CD4-positive, alpha-beta T cell treated with Interleukin-2 at 100 ng/mL for 4 hours (primary cell): ENCODE results near the gene DOCK6.
A peak's percentile ranks its signal among the peaks of the same experiment; 100 is the strongest.
"Not testable (repeated sequence)": the region's sequence is repeated elsewhere in the genome, so short reads cannot be mapped to it uniquely, and the experiment has no call there.

Source experiments
- DNase-seq: peaks from one replicate; pipeline ENCODE4 v3.0.0-alpha.2; 2020; ENCODE audit warnings: low spot score

The DOCK6 gene

DNA sequence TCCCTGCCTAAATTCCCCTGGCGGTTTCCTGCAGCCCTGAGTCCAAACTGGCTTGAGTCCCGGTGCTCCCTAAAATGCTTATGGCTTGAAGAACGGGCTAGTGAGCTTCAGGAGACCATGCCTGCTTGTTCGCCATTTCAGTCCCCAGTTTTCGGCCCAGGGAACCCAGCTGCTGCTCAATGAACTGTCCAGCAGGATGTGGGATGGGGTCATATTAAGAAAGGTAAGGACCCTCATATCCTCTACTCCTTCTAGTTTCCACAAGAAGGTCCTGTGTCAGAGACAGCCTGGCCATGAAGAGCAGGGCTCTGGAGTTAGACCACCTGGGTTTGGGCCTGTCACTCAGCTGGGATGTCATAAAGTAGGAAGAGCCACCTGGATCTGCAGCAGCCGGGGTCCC lies 89.7 kb downstream of the DOCK6 start:
- no peak for DNase-seq

- no peak for DNase-seq
Observed at GRCh38 chr19:11171144-11171543, 91.2 kb downstream of the DOCK6 start.

- DNase-seq = no peak
Observed at GRCh38 chr19:11169896-11170678, 92.2 kb downstream of the DOCK6 start.

- no peak for DNase-seq
Observed at GRCh38 chr19:11168568-11168967, 93.8 kb downstream of the DOCK6 start.

DNA sequence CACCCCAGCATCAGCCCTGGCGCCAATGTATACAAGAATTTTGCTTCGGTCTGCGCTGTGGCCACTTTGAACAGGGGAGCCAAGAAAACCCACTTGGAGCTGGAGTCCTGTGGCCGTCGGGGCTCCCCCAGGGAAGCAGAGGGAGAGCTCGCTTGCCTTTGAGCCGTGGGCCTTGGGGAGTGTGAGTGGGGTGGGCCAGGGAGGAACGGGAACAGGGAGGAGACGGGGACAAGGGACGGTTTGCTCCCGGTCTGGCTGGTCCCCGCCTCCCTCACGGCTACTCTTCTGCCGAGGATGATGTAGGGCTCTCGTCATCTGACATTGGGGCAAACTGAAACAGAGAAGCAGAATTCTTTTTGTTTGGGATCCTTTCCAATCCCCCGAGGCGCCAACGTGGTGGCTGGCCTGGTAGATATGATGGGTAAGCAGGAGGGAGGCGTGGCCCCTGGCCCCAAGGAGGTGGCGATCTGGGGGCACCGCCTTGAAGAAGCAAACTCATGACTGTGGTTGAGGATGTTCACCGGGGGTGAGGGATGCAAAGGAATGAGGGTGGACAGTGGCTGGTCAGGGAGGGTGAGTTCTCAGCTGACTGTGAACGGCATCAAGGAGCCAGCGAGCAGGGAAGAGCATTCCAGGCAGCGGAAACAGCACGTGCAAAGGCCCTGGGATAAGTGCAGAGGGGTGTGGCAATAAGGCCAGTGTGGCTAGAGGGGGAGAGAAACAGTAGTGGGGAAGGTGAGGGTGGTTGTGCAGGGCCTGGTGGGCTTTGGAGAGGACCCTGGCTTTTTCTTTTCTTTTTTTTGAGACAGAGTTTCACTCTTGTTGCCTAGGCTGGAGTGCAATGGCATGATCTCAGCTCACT lies 95.8 kb downstream of the DOCK6 start:
- DNase-seq = no peak

- DNase-seq = no peak
Observed at GRCh38 chr19:11165486-11166030, 96.8 kb downstream of the DOCK6 start.

- no peak for DNase-seq
Observed at GRCh38 chr19:11164879-11165406, 97.4 kb downstream of the DOCK6 start.

DNA sequence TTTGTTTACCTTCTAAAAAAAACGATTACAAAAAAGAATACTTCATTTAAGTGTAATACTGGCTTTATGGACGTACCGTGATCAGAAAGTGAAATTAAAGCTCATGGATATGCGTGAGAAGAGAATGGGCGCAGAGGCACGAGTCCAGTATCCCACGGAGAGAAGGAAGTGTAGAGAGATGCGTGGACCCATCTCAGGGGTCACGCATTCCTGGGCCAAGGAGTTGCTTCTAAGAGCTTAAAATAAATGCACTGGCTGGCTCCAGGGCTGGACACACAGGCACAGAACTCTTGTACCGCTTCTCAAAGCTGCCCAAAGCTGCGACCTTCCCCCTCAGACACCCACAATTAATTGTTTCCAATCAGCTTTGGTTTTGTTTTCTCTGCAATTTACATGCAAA lies 98.0 kb downstream of the DOCK6 start:
- DNase-seq = no peak

DNA sequence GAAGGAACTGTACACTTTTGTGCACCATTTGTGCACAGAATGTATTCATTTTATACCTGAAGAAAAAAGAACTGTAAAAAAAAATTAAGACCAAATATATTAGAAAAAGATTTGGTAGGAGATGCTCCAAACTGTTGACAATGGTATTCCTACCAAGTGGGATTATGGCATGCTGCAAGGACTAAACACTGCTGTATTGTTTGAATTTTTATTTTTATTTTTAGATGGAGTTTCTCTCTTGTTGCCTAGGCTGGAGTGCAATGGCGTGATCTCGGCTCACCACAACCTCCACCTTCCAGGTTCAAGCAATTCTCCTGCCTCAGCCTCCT lies 101.9 kb downstream of the DOCK6 start:
- DNase-seq = not testable (repeated sequence)

GRCh38 chr19:11159598-11160439 lies 102.5 kb downstream of the DOCK6 start:
- no peak for DNase-seq

DNA sequence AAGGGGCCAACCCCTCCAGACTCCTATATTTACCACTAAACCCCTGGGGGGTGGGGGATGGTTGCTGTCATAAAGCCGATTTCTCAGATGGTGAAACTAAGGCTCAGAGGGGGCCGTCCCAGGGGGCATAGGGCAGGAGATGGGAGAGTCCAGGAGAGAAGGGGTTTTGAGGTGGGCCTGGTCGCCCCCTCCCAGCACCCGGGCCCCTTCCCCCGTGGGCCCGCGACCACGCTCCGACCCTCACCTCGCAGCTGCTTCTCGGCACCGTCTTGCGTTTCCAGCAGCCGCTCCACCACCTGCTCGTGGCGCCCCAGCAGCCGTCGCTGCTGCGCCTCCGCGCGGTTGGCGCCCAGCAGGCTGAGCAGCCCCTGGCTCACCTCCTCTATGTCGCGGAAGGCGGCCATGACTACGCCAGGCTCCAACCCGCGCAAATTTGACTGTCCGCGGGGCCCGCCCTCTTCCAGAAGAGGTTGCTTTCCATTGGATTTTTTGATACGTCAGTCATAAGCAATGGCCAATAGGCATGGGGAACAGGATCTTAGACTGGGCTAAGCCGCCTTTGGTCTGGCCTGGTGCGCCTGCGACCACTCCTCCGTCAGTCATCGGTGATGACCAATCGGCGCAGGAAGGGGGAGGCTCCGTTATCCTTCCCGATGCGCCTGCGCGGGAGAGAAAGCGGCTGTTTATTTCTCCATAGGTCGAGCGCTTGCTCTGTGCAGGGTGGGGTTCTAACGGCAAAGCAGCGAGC lies 106.8 kb downstream of the DOCK6 start, which contains the start of gene SPC24:
TSS of gene SPC24 (minus strand) at position 410 of the 748 bp plus-strand sequence. CDS start at position 404, 6 bp downstream.
- DNase-seq = peak; percentile 96

GRCh38 chr19:11154683-11155047 lies 107.7 kb downstream of the DOCK6 start:
- no peak for DNase-seq

GRCh38 chr19:11152318-11153062 lies 109.8 kb downstream of the DOCK6 start:
- DNase-seq = no peak

DNA sequence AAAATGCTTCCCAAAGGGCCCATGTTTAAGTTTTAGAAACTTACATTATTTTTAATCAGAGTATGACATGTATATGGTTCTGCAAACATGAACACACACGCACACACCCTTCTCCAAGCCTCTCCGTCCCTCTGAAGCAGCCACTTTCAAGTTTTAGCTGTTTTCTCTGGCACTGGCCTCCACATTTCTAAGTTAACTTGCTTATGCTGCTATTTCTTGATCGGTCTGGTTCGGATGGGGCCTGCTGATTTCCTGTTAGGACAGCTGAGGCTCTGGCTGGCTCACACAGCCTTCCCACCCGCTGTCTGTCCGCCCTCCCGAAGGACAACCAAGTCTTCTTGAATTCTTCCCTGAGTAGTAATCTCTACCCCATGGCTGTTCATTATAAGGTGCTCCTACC lies 111.1 kb downstream of the DOCK6 start:
- DNase-seq = no peak
